Lower leg skin (tissue), 3 donors: ENCODE measurements around the gene ZNF770.

ENCODE experiments used
- CTCF ChIP-seq, 3 donors: fragments of 450-650 bp; IDR thresholded peaks; one replicate each; pipeline ENCODE4 v1.5.1; 2016; ENCODE audit warnings: antibody characterized with exemption in 3 of 3, mild to moderate bottlenecking in 3 of 3, moderate library complexity in 2 of 3
- POLR2A ChIP-seq, 2 donors: fragments of 450-650 bp; IDR thresholded peaks; one replicate each; pipeline ENCODE4 v1.6.1; 2016 to 2017; ENCODE audit warnings: antibody characterized with exemption in 2 of 2, mild to moderate bottlenecking in 1 of 2, moderate library complexity in 1 of 2

- TF ChIP-seq CTCF (IDR thresholded peaks at IDR 0.05), result no peak
- no peak for TF ChIP-seq POLR2A (IDR thresholded peaks at IDR 0.05)
These were observed 469 bp downstream of the ZNF770 start for GRCh38 chr15:34987609-34988026.
